ENCODE results near the gene TUBGCP5.

GRCh38 chr15:22950256-22950990 is 88.9 kb downstream of the TUBGCP5 start:
- no peak for TF ChIP-seq SP1 (IDR thresholded peaks at IDR 0.05)
- no peak for TF ChIP-seq HDGF (IDR thresholded peaks at IDR 0.05; ENCODE audit: borderline replicate concordance)
- no peak for TF ChIP-seq TARDBP (IDR thresholded peaks at IDR 0.05)
- no peak for TF ChIP-seq LEF1 (IDR thresholded peaks at IDR 0.05; ENCODE audit: borderline replicate concordance)
- no peak for TF ChIP-seq L3MBTL2 (conservative IDR thresholded peaks at IDR 0.05)
- TF ChIP-seq PKNOX1 (IDR thresholded peaks at IDR 0.05): no peak
- no peak for TF ChIP-seq BHLHE40 (IDR thresholded peaks at IDR 0.05; ENCODE audit: borderline replicate concordance)
- no peak for TF ChIP-seq SUZ12 (IDR thresholded peaks at IDR 0.05)
- no peak for TF ChIP-seq FOXM1 (IDR thresholded peaks at IDR 0.05; ENCODE audit: borderline replicate concordance)
- no peak for TF ChIP-seq ZNF384 (IDR thresholded peaks at IDR 0.05)
- TF ChIP-seq NFRKB (IDR thresholded peaks at IDR 0.05): no peak
- TF ChIP-seq ELF4 (IDR thresholded peaks at IDR 0.05): no peak
- no peak for TF ChIP-seq FOXK2 (IDR thresholded peaks at IDR 0.05)
- no peak for TF ChIP-seq ARNT (IDR thresholded peaks at IDR 0.05)

Data from HEK293T (cell line).